ENCODE data around the gene LAMA5.

Gene LAMA5

GRCh38 chr20:62357681-62358080 lies 9.4 kb downstream of the LAMA5 start:
- DNase-seq: no peak

GRCh38 chr20:62357187-62357667 lies 9.9 kb downstream of the LAMA5 start:
- no peak for DNase-seq

GRCh38 chr20:62356589-62357186 lies 10.4 kb downstream of the LAMA5 start:
- no peak for DNase-seq

- DNase-seq: no peak
These were observed 11.1 kb downstream of the LAMA5 start for GRCh38 chr20:62355878-62356588.

GRCh38 chr20:62355516-62355877 lies 11.6 kb downstream of the LAMA5 start:
- no peak for DNase-seq

- DNase-seq: no peak
These were observed 12.2 kb downstream of the LAMA5 start for GRCh38 chr20:62354811-62355341.

- DNase-seq: no peak
These were observed 12.9 kb downstream of the LAMA5 start for GRCh38 chr20:62354031-62354808.

GRCh38 chr20:62353289-62354030 lies 13.7 kb downstream of the LAMA5 start:
- DNase-seq: no peak

- DNase-seq: no peak
These were observed 14.5 kb downstream of the LAMA5 start for GRCh38 chr20:62352402-62353288.

GRCh38 chr20:62351469-62352401 lies 15.4 kb downstream of the LAMA5 start:
- no peak for DNase-seq

GRCh38 chr20:62350629-62351422 lies 16.3 kb downstream of the LAMA5 start:
- DNase-seq: no peak

- DNase-seq: no peak
These were observed 16.9 kb downstream of the LAMA5 start for GRCh38 chr20:62350098-62350628.

GRCh38 chr20:62349556-62350097 lies 17.5 kb downstream of the LAMA5 start:
- no peak for DNase-seq

- no peak for DNase-seq
These were observed 18.5 kb downstream of the LAMA5 start for GRCh38 chr20:62348604-62349003.

- no peak for DNase-seq
These were observed 19.7 kb downstream of the LAMA5 start for GRCh38 chr20:62347445-62347844.

GRCh38 chr20:62347151-62347404 lies 20.0 kb downstream of the LAMA5 start:
- no peak for DNase-seq

- no peak for DNase-seq
These were observed 20.5 kb downstream of the LAMA5 start for GRCh38 chr20:62346398-62347150.

- no peak for DNase-seq
These were observed 21.3 kb downstream of the LAMA5 start for GRCh38 chr20:62345681-62346370.
